Upper lobe of right lung (tissue), 1 donor: ENCODE data around the gene FAM53A. TPM values are rescaled to one million over a fixed set of nuclear protein-coding genes. Genes with fewer than 3 reads are reported as not detected.
A peak's percentile ranks its signal among the peaks of the same experiment; 100 is the strongest.
"Not testable (repeated sequence)": the region's sequence is repeated elsewhere in the genome, so short reads cannot be mapped to it uniquely, and the experiment has no call there.

ENCODE experiments used
- ATAC-seq: fragments of 200-7000 bp; cut with Tn5 transposase; one replicate; pipeline ENCODE4 v1.9.1; 2020; ENCODE audit warnings: mild to moderate bottlenecking, moderate library complexity
- DNase-seq: peaks from one replicate; pipeline ENCODE4 v3.0.0-alpha.2; 2020
- H3K27ac ChIP-seq: fragments of 200-600 bp; one replicate; pipeline ENCODE4 v1.8.0; 2022
- H3K27me3 ChIP-seq: fragments of 200-600 bp; one replicate; pipeline ENCODE4 v1.8.0; 2022; ENCODE audit warnings: mild to moderate bottlenecking
- H3K36me3 ChIP-seq: fragments of 200-600 bp; one replicate; pipeline ENCODE4 v1.8.0; 2022
- H3K4me1 ChIP-seq: fragments of 200-600 bp; one replicate; pipeline ENCODE4 v1.8.0; 2022
- H3K4me3 ChIP-seq: fragments of 200-600 bp; one replicate; pipeline ENCODE4 v1.8.0; 2022; ENCODE audit warnings: mild to moderate bottlenecking
- H3K9me3 ChIP-seq: fragments of 200-600 bp; one replicate; pipeline ENCODE4 v1.8.0; 2022
- intact Hi-C: fragments of 100-400 bp; cut with DNase I; formaldehyde crosslinking; loops from one replicate; pipeline ENCODE4 v1.11.0; 2022
- total RNA-seq: library from RNA; stranded (reverse); fragmentation: NEBNext Ultra II Directional; extraction: Animal tissue kit (Norgen Biotek cat#: 25700); gene quantifications from one replicate; pipeline ENCODE4 v1.2.1, GENCODE V29; 2021
- TF ChIP-seq, protein P1 (sequence below): fragments of 200-600 bp; IDR thresholded peaks from one replicate; pipeline ENCODE4 v1.8.0; 2022; ENCODE audit warnings: antibody characterized with exemption
- donor health status: DM: no; HTN: yes; CAD: no; lungs with severe emphysema.

Gene FAM53A
- total RNA-seq, 1 donor from 2014 or later: 2.8 TPM

- H3K4me1 ChIP-seq: no peaks in the 10 kb centered on the region
- H3K9me3 ChIP-seq: no peaks in the 10 kb centered on the region
- DNase-seq (peak; percentile 55), ATAC-seq (no peak)
- no peaks in the 10 kb centered on the region for H3K36me3 ChIP-seq
- intact Hi-C loops: no loop called here
- H3K27ac ChIP-seq: no peak overlapping the region
- TF ChIP-seq, protein P1, sequence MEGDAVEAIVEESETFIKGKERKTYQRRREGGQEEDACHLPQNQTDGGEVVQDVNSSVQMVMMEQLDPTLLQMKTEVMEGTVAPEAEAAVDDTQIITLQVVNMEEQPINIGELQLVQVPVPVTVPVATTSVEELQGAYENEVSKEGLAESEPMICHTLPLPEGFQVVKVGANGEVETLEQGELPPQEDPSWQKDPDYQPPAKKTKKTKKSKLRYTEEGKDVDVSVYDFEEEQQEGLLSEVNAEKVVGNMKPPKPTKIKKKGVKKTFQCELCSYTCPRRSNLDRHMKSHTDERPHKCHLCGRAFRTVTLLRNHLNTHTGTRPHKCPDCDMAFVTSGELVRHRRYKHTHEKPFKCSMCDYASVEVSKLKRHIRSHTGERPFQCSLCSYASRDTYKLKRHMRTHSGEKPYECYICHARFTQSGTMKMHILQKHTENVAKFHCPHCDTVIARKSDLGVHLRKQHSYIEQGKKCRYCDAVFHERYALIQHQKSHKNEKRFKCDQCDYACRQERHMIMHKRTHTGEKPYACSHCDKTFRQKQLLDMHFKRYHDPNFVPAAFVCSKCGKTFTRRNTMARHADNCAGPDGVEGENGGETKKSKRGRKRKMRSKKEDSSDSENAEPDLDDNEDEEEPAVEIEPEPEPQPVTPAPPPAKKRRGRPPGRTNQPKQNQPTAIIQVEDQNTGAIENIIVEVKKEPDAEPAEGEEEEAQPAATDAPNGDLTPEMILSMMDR: no peak
- peaks cover 6% of the 10 kb centered on the region for H3K27me3 ChIP-seq
- no peak overlapping the region for H3K4me3 ChIP-seq
These were observed 75.8 kb downstream of the FAM53A start for GRCh38 chr4:1608196-1608820.

GRCh38 chr4:1607436-1608195, 76.5 kb downstream of the FAM53A start:
- H3K27me3 ChIP-seq, H3K9me3 ChIP-seq, H3K36me3 ChIP-seq, H3K4me3 ChIP-seq, ATAC-seq, intact Hi-C loops, H3K4me1 ChIP-seq, H3K27ac ChIP-seq: not testable (repeated sequence)
- DNase-seq: peak; percentile 31

GRCh38 chr4:1604706-1605205, 79.4 kb downstream of the FAM53A start:
- H3K4me1 ChIP-seq: no peaks in the 10 kb centered on the region
- H3K36me3 ChIP-seq: no peaks in the 10 kb centered on the region
- TF ChIP-seq, protein P1: peak; percentile 10
- intact Hi-C loops: no loop called here
- no peak overlapping the region for H3K4me3 ChIP-seq
- ATAC-seq (peak; percentile 54), DNase-seq (peak; percentile 68)
- peaks cover 6% of the 10 kb centered on the region for H3K27me3 ChIP-seq
- H3K9me3 ChIP-seq: no peaks in the 10 kb centered on the region
- H3K27ac ChIP-seq: no peak overlapping the region

DNA sequence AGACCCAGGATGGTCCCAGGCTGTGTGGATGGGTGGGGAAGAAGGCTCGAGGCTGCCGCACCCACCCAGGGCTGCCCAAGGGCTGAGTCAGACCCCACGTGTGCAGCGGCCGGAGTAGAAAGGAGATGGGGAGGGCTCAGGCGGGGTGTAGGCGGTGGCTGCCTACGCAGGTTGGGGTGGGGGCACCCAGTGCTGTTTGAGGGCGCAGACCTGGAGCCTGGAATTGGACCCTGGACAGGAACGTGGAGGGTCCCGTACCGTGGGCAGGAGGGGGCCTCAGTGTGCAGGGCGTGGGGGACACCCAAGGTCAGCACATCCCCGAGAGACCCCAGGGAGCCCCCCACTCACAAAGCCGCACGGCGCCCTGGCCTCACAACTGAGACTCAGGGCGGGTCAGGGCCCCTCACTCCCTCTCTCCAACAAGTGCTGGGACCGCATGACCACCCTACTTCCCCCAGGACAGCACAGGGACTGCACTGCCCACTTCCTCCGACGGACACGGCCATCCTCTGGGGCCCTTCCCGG, 79.9 kb downstream of the FAM53A start:
- intact Hi-C loops: no loop called here
- ATAC-seq (peak; percentile 2), DNase-seq (peak; percentile 62)
- no peaks in the 10 kb centered on the region for H3K4me1 ChIP-seq
- no peaks in the 10 kb centered on the region for H3K9me3 ChIP-seq
- no peak overlapping the region for H3K4me3 ChIP-seq
- H3K27ac ChIP-seq: no peak overlapping the region
- no peaks in the 10 kb centered on the region for H3K36me3 ChIP-seq
- peaks cover 6% of the 10 kb centered on the region for H3K27me3 ChIP-seq
- TF ChIP-seq, protein P1: no peak

GRCh38 chr4:1603413-1604135, 80.5 kb downstream of the FAM53A start:
- peak; percentile 55 for DNase-seq
- Histone ChIP-seq H3K4me3 (no peak overlapping the region), H3K9me3 (no peaks in the 10 kb centered on the region), H3K4me1 (no peaks in the 10 kb centered on the region), H3K27me3 (peaks cover 6% of the 10 kb centered on the region), H3K36me3 (no peaks in the 10 kb centered on the region), H3K27ac (no peak overlapping the region)
- TF ChIP-seq, protein P1: no peak
- intact Hi-C loops: no loop called here
- no peak for ATAC-seq
